Transverse colon (tissue), 4 donors: ENCODE data around the gene CCDC141. TPM values are rescaled to one million over a fixed set of nuclear protein-coding genes. Genes with fewer than 3 reads are reported as not detected.

Experiments
- DNase-seq: peaks from one replicate; pipeline ENCODE4 v3.0.0-alpha.2; 2019
- H3K27ac ChIP-seq, 4 donors: fragments of 200-600 bp; sonication (generic); 2 replicates each; pipeline ENCODE4 v1.5.1; 2016 to 2018; ENCODE audit warnings: inconsistent platforms in 4 of 4
- H3K27me3 ChIP-seq: fragments of 200-600 bp; sonication (generic); 2 replicates; pipeline ENCODE4 v1.5.1; 2017; ENCODE audit warnings: inconsistent platforms
- H3K36me3 ChIP-seq, 4 donors: fragments of 200-600 bp; sonication (generic); 2 replicates each; pipeline ENCODE4 v1.5.1; 2017 to 2019; ENCODE audit warnings: inconsistent platforms in 4 of 4
- H3K4me1 ChIP-seq, 4 donors: fragments of 200-600 bp; sonication (generic); 2 replicates each; pipeline ENCODE4 v1.5.1; 2017 to 2020; ENCODE audit warnings: inconsistent platforms in 4 of 4
- H3K4me3 ChIP-seq, 4 donors: fragments of 200-600 bp; sonication (generic); 1 replicate in 1 of 4; 2 replicates in 3 of 4; pipeline versions ENCODE4 v1.5.1 to v1.6.1; 2017 to 2019; ENCODE audit warnings: inconsistent platforms in 4 of 4
- H3K9me3 ChIP-seq, 2 donors: fragments of 200-600 bp; sonication (generic); 2 replicates each; pipeline ENCODE4 v1.5.1; 2017 to 2019; ENCODE audit warnings: inconsistent platforms in 2 of 2
- CTCF ChIP-seq, 5 experiments: fragments of 200-600 bp in 3 of 5; fragments of 450-650 bp in 2 of 5; sonication (generic) in 3 of 5; IDR thresholded peaks; 1 replicate in 2 of 5; 2 replicates in 3 of 5; pipeline ENCODE4 v1.5.1; 2016 to 2017; ENCODE audit warnings: antibody characterized with exemption in 5 of 5, inconsistent platforms in 3 of 5, mild to moderate bottlenecking in 2 of 5, moderate library complexity in 1 of 5
- EP300 ChIP-seq: sonication (generic); formaldehyde crosslinking; IDR thresholded peaks from one replicate; pipeline ENCODE4 v1.6.1; 2017; ENCODE audit warnings: antibody characterized with exemption, low read depth
- POLR2A ChIP-seq: fragments of 450-650 bp; IDR thresholded peaks from one replicate; pipeline ENCODE4 v1.6.1; 2016; ENCODE audit warnings: antibody characterized with exemption, mild to moderate bottlenecking, moderate library complexity
- POLR2AphosphoS5 ChIP-seq, 3 donors: sonication (generic); formaldehyde crosslinking; IDR thresholded peaks; one replicate each; pipeline ENCODE4 v1.6.1; 2016; ENCODE audit warnings: antibody characterized with exemption in 3 of 3
- whole genome bisulfite sequencing, 2 donors: methylation state at CpG; one replicate each; pipeline ENCODE4 v1.1.5; 2018; ENCODE audit warnings: low coverage in 1 of 2; 5-methylcytosine and 5-hydroxymethylcytosine counted together
- in situ Hi-C, 4 donors: fragments of 200-750 bp; cut with MboI; loops; one replicate each; pipeline versions ENCODE4 v1.15.0 to v1.15.1; 2017; ENCODE audit warnings: low sequenced_read_pairs in 3 of 4, low pct_ligation_motif_present in 1 of 4, low pct_unique_long_range_greater_than_20kb in 1 of 4
- intact Hi-C: fragments of 100-400 bp; cut with DNase I; formaldehyde crosslinking; loops from one replicate; pipeline ENCODE4 v1.15.1; 2023; ENCODE audit warnings: low total_unique reads
- total RNA-seq, 4 donors: library from RNA; depleted of rRNA; stranded (reverse); fragments of >200 nt; gene quantifications; one replicate each; pipeline ENCODE4 v1.1.0, GENCODE V29; 2016

CCDC141 gene
- total RNA-seq, 4 donors from 2014 or later: 0.40 to 8.6 (median 2.4) TPM

GRCh38 chr2:178881075-178881474 lies 168.9 kb downstream of the CCDC141 start:
- no peak overlapping the region for H3K27ac ChIP-seq
- H3K9me3 ChIP-seq: no peaks in the 10 kb centered on the region
- TF ChIP-seq POLR2AphosphoS5 (IDR thresholded peaks at IDR 0.05) (no peak), CTCF (IDR thresholded peaks at IDR 0.05) (no peak), EP300 (no peak), POLR2A (no peak)
- in situ Hi-C loops (no loop called here), intact Hi-C loops (no loop called here)
- no peak for DNase-seq
- WGBS, 2 donors: 81 to 100% methylated on average over 1 of the region's 1 CpG
- H3K4me1 ChIP-seq: no peaks in the 10 kb centered on the region
- no peaks in the 10 kb centered on the region for H3K36me3 ChIP-seq
- H3K4me3 ChIP-seq: no peak overlapping the region
- no peaks in the 10 kb centered on the region for H3K27me3 ChIP-seq

GRCh38 chr2:178880257-178880656 lies 169.7 kb downstream of the CCDC141 start:
- Histone ChIP-seq H3K9me3 (no peaks in the 10 kb centered on the region), H3K27ac (no peak overlapping the region), H3K4me1 (no peaks in the 10 kb centered on the region), H3K4me3 (no peak overlapping the region), H3K27me3 (no peaks in the 10 kb centered on the region), H3K36me3 (no peaks in the 10 kb centered on the region)
- in situ Hi-C loops (no loop called here), intact Hi-C loops (no loop called here)
- DNase-seq: no peak
- 56 to 80% methylated on average over 3 of the region's 3 CpGs for WGBS, 2 donors
- TF ChIP-seq POLR2AphosphoS5 (IDR thresholded peaks at IDR 0.05) (no peak), CTCF (IDR thresholded peaks at IDR 0.05) (no peak), POLR2A (no peak), EP300 (no peak)

GRCh38 chr2:178877874-178878273 lies 172.1 kb downstream of the CCDC141 start:
- 87 to 94% methylated on average over 2 of the region's 2 CpGs for WGBS, 2 donors
- Histone ChIP-seq H3K27ac (no peak overlapping the region), H3K27me3 (no peaks in the 10 kb centered on the region), H3K4me3 (no peak overlapping the region), H3K9me3 (no peaks in the 10 kb centered on the region), H3K36me3 (no peaks in the 10 kb centered on the region), H3K4me1 (no peaks in the 10 kb centered on the region)
- intact Hi-C loops: no loop called here
- in situ Hi-C loops: no loop called here
- TF ChIP-seq EP300: no peak
- no peak for TF ChIP-seq CTCF (IDR thresholded peaks at IDR 0.05)
- no peak for TF ChIP-seq POLR2AphosphoS5 (IDR thresholded peaks at IDR 0.05)
- TF ChIP-seq POLR2A: no peak
- DNase-seq: no peak

- Histone ChIP-seq H3K9me3 (no peaks in the 10 kb centered on the region), H3K36me3 (no peaks in the 10 kb centered on the region), H3K27me3 (no peaks in the 10 kb centered on the region), H3K4me3 (no peak overlapping the region), H3K4me1 (no peaks in the 10 kb centered on the region), H3K27ac (no peak overlapping the region)
- in situ Hi-C loops: no loop called here
- WGBS, 2 donors: 70 to 90% methylated on average over 6 to 8 of the region's 8 CpGs
- no peak for TF ChIP-seq POLR2AphosphoS5 (IDR thresholded peaks at IDR 0.05)
- no peak for TF ChIP-seq CTCF (IDR thresholded peaks at IDR 0.05)
- no peak for TF ChIP-seq POLR2A
- TF ChIP-seq EP300: no peak
- no peak for DNase-seq
- intact Hi-C loops: no loop called here
These were observed 175.3 kb downstream of the CCDC141 start for GRCh38 chr2:178874529-178875240.
